Prostate gland (tissue), 2 donors: ENCODE measurements around the gene AIFM2. TPM values are rescaled to one million over a fixed set of nuclear protein-coding genes. Genes with fewer than 3 reads are reported as not detected.

Source experiments
- DNase-seq: peaks from one replicate; pipeline ENCODE4 v3.0.0-alpha.2; 2019; ENCODE audit warnings: low spot score
- H3K27ac ChIP-seq, 2 donors: fragments of 200-600 bp; sonication (generic); 2 replicates each; pipeline ENCODE4 v1.5.1; 2017 to 2019
- H3K27me3 ChIP-seq: fragments of 200-600 bp; sonication (generic); replicated peaks from 2 replicates; pipeline ENCODE4 v1.5.1; 2019; ENCODE audit not compliant: insufficient read depth
- H3K36me3 ChIP-seq, 2 donors: fragments of 200-600 bp; sonication (generic); 1 replicate in 1 of 2; 2 replicates in 1 of 2; pipeline versions ENCODE4 v1.5.1 to v1.8.1; 2017 to 2019
- H3K4me1 ChIP-seq: fragments of 200-600 bp; sonication (generic); replicated peaks from 2 replicates; pipeline ENCODE4 v1.5.1; 2019
- H3K4me3 ChIP-seq, 2 donors: fragments of 200-600 bp; sonication (generic); 2 replicates each; pipeline ENCODE4 v1.5.1; 2017 to 2019
- H3K9me3 ChIP-seq: fragments of 200-600 bp; sonication (generic); 2 replicates; pipeline ENCODE4 v1.5.1; 2017
- CTCF ChIP-seq, 4 experiments: fragments of 200-600 bp in 2 of 4; fragments of 450-650 bp in 2 of 4; sonication (generic) in 2 of 4; IDR thresholded peaks; 1 replicate in 3 of 4; 2 replicates in 1 of 4; pipeline ENCODE4 v1.5.1; 2016 to 2019; ENCODE audit warnings: antibody characterized with exemption in 4 of 4, mild to moderate bottlenecking in 2 of 4, moderate library complexity in 2 of 4
- POLR2A ChIP-seq: fragments of 450-650 bp; IDR thresholded peaks from one replicate; pipeline ENCODE4 v1.6.1; 2016; ENCODE audit warnings: antibody characterized with exemption, mild to moderate bottlenecking
- POLR2AphosphoS5 ChIP-seq: sonication (generic); formaldehyde crosslinking; IDR thresholded peaks from one replicate; pipeline ENCODE4 v1.6.1; 2017; ENCODE audit warnings: antibody characterized with exemption
- WGBS: methylation state at CpG from one replicate; pipeline ENCODE4 v1.1.5; 2018; 5-methylcytosine and 5-hydroxymethylcytosine counted together
- intact Hi-C: fragments of 100-400 bp; cut with DNase I; formaldehyde crosslinking; loops from one replicate; pipeline ENCODE4 v1.14.2; 2022
- total RNA-seq, 2 donors: library from RNA; depleted of rRNA; stranded (reverse); fragments of >200 nt; gene quantifications; one replicate each; pipeline ENCODE4 v1.1.0, GENCODE V29; 2016

Gene AIFM2
- total RNA-seq, 2 donors from 2014 or later, result 10.7 to 12.2 TPM

- TF ChIP-seq POLR2A, result no peak
- no peak for TF ChIP-seq CTCF (IDR thresholded peaks at IDR 0.05)
- TF ChIP-seq POLR2AphosphoS5, result no peak
- no peaks in the 10 kb centered on the region for H3K27me3 ChIP-seq
- no peak for DNase-seq
- no peak overlapping the region for H3K27ac ChIP-seq
- intact Hi-C loops, result no loop called here
- no peaks in the 10 kb centered on the region for H3K9me3 ChIP-seq
- H3K4me1 ChIP-seq, result no peaks in the 10 kb centered on the region
- no peak overlapping the region for H3K4me3 ChIP-seq
- 86% methylated on average over 9 of the region's 9 CpGs for WGBS
- H3K36me3 ChIP-seq, result no peaks in the 10 kb centered on the region
Measured at GRCh38 chr10:70137135-70137534, 4.5 kb upstream of the AIFM2 start.

GRCh38 chr10:70135684-70136083 lies 3.1 kb upstream of the AIFM2 start:
- no peak overlapping the region for H3K27ac ChIP-seq
- H3K9me3 ChIP-seq, result no peaks in the 10 kb centered on the region
- H3K4me3 ChIP-seq, result no peak overlapping the region
- H3K36me3 ChIP-seq, result no peaks in the 10 kb centered on the region
- no peaks in the 10 kb centered on the region for H3K4me1 ChIP-seq
- no peak for DNase-seq
- TF ChIP-seq CTCF (IDR thresholded peaks at IDR 0.05) (no peak), POLR2AphosphoS5 (no peak), POLR2A (no peak)
- intact Hi-C loops, result no loop called here
- WGBS, result 80% methylated on average over 7 of the region's 7 CpGs
- no peaks in the 10 kb centered on the region for H3K27me3 ChIP-seq

GRCh38 chr10:70135046-70135445 lies 2.4 kb upstream of the AIFM2 start:
- Histone ChIP-seq H3K4me1 (no peaks in the 10 kb centered on the region), H3K27ac (no peak overlapping the region), H3K4me3 (no peak overlapping the region), H3K9me3 (no peaks in the 10 kb centered on the region), H3K36me3 (no peaks in the 10 kb centered on the region), H3K27me3 (no peaks in the 10 kb centered on the region)
- WGBS, result 90% methylated on average over 3 of the region's 3 CpGs
- DNase-seq, result no peak
- intact Hi-C loops, result no loop called here
- TF ChIP-seq POLR2AphosphoS5 (no peak), CTCF (IDR thresholded peaks at IDR 0.05) (no peak), POLR2A (no peak)

GRCh38 chr10:70131560-70131937 lies 1.1 kb downstream of the AIFM2 start:
- Histone ChIP-seq H3K4me1 (no peaks in the 10 kb centered on the region), H3K9me3 (no peaks in the 10 kb centered on the region), H3K27me3 (no peaks in the 10 kb centered on the region), H3K36me3 (no peaks in the 10 kb centered on the region), H3K27ac (no peak overlapping the region), H3K4me3 (peak overlapping the region in 1 of 2 donors; percentile 68)
- 87% methylated on average over 4 of the region's 4 CpGs for WGBS
- intact Hi-C loops, result no loop called here
- no peak for DNase-seq
- TF ChIP-seq CTCF (IDR thresholded peaks at IDR 0.05) (no peak), POLR2A (no peak), POLR2AphosphoS5 (no peak)

GRCh38 chr10:70130878-70131559 lies 1.6 kb downstream of the AIFM2 start:
- Histone ChIP-seq H3K27ac (no peak overlapping the region), H3K36me3 (no peaks in the 10 kb centered on the region), H3K4me3 (no peak overlapping the region), H3K9me3 (no peaks in the 10 kb centered on the region), H3K4me1 (no peaks in the 10 kb centered on the region), H3K27me3 (no peaks in the 10 kb centered on the region)
- intact Hi-C loops, result no loop called here
- no peak for DNase-seq
- 85% methylated on average over 10 of the region's 10 CpGs for WGBS
- TF ChIP-seq POLR2A, result no peak
- TF ChIP-seq CTCF (IDR thresholded peaks at IDR 0.05), result no peak
- no peak for TF ChIP-seq POLR2AphosphoS5
